ENCODE measurements around the gene RRP9.
"Not testable (repeated sequence)": the region's sequence is repeated elsewhere in the genome, so short reads cannot be mapped to it uniquely, and the experiment has no call there.

The RRP9 gene

DNA sequence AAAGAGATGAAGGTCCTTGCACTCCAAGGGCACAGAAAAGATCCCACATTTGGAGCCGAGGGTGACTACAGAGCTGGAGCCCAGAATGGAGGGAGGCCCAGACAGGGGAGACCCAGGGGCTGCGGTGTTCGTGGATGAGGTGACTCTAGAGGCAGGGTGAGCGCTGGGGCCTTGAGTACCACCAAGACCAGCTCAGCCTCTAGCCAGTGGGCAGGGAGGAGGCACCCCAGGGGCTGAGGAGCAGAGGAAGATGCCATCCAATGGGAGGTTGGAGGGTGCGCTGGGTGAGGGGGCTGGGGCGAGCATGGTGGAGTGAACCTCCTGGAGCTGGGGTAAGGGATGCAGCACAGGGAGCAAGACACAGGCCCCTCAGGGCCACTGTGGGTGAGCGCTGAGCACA, 13.3 kb downstream of the RRP9 start:
- TF ChIP-seq, protein P1, sequence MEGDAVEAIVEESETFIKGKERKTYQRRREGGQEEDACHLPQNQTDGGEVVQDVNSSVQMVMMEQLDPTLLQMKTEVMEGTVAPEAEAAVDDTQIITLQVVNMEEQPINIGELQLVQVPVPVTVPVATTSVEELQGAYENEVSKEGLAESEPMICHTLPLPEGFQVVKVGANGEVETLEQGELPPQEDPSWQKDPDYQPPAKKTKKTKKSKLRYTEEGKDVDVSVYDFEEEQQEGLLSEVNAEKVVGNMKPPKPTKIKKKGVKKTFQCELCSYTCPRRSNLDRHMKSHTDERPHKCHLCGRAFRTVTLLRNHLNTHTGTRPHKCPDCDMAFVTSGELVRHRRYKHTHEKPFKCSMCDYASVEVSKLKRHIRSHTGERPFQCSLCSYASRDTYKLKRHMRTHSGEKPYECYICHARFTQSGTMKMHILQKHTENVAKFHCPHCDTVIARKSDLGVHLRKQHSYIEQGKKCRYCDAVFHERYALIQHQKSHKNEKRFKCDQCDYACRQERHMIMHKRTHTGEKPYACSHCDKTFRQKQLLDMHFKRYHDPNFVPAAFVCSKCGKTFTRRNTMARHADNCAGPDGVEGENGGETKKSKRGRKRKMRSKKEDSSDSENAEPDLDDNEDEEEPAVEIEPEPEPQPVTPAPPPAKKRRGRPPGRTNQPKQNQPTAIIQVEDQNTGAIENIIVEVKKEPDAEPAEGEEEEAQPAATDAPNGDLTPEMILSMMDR (IDR thresholded peaks at IDR 0.05; ENCODE audit: low read depth, low read length), result no peak
- no peak overlapping the region for H3K4me3 ChIP-seq (ENCODE audit: low read depth, low read length)

DNA sequence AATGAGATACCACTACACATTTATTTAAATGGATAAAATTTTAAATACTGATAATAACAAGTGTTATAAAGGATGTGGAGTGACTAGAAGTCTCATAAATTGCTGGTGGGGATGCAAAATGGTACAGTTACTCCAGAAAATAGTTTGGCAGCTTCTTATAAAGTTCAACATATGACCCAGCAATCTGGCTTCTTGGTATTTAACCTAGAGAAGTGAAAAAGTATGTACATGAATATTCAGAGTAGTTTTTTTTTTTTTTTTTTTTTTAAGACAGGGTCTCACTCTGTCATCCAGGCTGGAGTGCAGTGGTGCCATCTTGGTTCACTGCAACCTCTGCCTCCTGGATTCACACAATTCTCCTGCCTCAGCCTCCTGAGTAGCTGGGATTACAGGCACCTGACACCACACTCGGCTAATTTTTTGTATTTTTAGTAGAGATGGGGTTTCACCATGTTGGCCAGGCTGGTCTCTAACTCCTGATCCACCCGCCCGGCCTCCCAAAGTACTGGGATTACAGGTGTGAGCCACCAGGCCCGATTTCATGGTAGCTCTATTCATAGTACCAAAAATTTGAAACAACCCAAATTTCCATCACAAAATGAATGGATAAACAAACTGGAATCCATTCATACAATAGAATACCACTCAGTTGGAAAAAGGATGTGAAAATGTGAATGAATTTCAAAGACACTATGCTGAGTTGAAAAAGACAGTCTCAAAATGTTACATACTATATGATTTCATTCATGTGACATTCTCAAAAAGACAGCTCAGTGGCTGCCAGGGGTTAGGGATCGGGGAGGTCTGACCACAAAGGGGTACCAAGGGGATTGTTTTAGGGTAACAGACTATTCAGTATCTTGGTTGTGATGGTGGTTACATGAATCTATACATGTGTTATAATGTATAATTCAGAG, 14.4 kb downstream of the RRP9 start:
- H3K4me3 ChIP-seq (ENCODE audit: low read depth, low read length), result no peak overlapping the region
- TF ChIP-seq, protein P1 (IDR thresholded peaks at IDR 0.05; ENCODE audit: low read depth, low read length), result no peak

DNA sequence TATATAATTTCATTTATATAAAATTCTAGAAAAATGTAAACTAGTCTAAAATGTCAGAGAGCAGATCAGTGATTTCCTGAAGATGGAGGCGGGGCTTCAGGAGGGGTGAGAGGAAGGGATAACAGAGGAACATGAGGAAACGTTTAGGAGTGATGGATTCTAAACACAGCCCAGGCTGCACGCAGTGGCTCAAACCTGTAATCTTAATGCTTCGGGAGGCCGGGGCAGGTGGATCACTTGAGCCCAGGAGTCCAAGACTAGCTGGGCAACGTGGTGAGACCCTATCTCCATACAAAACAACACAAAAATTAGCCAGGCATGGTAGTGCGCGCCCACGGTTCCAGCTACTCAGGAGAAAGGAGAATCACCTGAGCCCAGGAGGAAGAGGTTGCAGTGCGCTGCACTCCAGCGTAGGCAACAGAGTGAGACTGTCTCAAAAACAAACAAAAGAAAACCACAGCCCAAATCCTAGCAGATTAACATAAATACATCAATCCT, 20.6 kb downstream of the RRP9 start:
- TF ChIP-seq, protein P1 (IDR thresholded peaks at IDR 0.05; ENCODE audit: low read depth, low read length), result no peak
- no peak overlapping the region for H3K4me3 ChIP-seq (ENCODE audit: low read depth, low read length)

DNA sequence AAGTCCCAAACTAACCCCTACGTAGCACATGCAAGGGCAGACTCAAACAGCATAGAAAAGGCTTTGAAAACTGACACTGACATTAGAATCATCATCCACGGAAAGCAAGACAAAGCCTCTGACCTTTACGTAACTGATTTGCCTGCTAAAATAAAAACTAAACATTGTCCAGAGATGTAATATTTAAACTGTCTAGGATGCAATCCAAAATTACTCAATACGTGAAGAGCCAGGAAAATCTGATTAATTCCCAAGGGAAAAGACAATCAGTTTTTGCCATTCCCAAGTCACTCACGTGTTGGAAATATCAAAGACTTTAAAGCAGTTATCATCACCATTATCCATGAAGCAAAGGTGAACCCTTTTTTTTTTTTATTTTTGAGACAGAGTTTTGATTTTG, 25.3 kb downstream of the RRP9 start:
- TF ChIP-seq, protein P1 (IDR thresholded peaks at IDR 0.05; ENCODE audit: low read depth, low read length), result no peak
- H3K4me3 ChIP-seq (ENCODE audit: low read depth, low read length), result no peak overlapping the region

DNA sequence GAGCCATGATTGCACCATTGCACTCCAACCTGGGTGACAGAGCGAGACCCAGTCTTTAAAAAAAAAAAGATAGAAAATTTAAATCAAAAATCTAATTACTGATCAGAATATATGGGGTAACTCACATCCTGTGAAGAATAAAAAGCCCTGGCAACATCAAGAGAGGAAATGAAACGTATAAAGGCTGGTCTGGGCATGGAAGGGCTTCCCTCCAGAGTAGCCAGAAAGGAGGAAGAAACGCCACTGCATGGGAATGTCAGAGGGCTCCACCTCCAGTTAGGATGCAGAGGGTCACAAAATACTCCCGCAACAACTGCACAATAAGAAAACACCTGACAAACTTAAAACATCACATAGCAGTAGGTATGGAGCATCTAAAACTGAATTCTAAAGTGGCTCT, 33.7 kb downstream of the RRP9 start:
- H3K4me3 ChIP-seq (ENCODE audit: low read depth, low read length), result no peak overlapping the region
- TF ChIP-seq, protein P1 (IDR thresholded peaks at IDR 0.05; ENCODE audit: low read depth, low read length), result no peak

DNA sequence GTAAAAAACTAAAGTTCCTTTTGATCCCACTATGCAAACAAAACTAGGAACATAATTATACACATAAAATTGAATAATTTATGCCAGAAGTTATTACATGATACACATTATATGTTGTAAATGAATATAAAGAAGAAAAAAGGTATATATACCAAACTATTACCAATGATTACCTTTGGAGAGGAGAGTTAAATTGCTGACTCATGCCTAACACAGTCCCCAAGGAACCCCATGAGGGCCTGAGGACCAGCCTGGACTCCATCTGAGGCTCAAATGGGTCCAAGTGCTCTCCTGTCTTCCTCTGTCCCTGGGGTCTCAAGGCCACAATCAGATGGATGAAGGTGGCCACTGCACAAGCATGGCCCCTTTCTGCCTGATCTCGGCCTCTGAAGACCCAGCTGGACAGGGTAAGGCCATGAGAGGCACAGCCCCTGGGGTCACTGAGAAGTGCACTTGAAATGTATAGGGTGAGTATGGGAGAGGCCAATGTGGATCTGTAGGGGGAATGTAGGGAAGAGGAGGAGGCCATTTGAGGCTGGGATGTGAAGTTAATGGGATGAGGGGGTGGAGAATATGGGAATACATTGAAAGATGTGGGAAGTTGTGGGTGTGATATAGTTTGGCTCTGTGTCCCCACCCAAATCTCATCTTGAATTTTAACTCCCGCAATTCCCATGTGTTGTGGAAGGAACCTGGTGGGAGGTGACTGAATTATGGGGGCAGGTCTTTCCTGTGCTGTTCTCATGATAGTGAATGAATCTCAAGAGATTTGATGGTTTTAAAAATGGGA, 37.5 kb downstream of the RRP9 start:
- TF ChIP-seq, protein P1 (IDR thresholded peaks at IDR 0.05; ENCODE audit: low read depth, low read length), result no peak

DNA sequence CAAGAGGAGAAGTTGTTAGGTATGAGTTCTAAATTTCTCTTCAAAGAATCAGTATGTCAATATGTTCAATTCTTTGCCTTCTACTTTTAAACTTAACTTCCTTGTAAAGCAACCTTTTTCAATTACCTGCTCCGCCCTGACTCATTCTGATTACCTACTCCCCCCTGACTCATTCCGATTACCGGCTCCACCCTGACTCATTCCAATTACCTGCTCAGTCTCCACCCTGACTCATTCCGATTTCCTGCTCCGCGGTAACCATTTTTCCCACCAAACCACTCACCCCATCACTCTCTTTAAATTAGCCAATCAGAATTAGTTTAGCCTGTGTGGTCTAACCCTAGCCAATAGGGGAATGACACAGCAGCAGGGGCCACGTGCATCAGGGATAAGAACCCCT, 39.3 kb downstream of the RRP9 start:
- not testable (repeated sequence) for H3K4me3 ChIP-seq (ENCODE audit: low read depth, low read length)

More for the DNA sequence above, 37.5 kb downstream of the RRP9 start:
- H3K4me3 ChIP-seq (ENCODE audit: low read depth, low read length), result no peak overlapping the region

DNA sequence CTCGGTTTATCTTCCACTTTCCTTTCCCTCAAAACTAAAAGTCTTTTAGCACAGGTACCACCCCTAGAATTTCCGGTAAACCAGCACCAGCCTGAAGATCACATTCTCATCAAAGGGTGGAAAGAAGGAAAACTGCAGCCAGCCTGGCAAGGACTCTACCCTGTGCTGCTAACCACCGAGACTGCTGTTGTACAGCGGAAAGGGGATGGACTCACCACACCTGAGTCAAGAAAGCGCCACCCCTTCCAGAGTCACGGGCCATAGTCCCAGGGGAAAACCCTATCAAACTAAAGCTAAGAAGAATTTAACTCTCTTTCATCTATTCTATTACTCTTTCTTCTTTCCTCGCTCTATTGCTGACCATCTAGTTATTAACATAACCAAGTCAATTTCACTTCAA, 41.7 kb downstream of the RRP9 start:
- not testable (repeated sequence) for H3K4me3 ChIP-seq (ENCODE audit: low read depth, low read length)
